IMR-90 (cell line): ENCODE results near the gene P2RX7.

Source experiments
- MAZ ChIP-seq: IDR thresholded peaks from 2 replicates; pipeline ENCODE4 v1.6.1; 2012; ENCODE audit warnings: low read depth, mild to moderate bottlenecking, low read length, improper control_type of control experiment, moderate library complexity, borderline replicate concordance
- NFE2L2 ChIP-seq: fragments of 150-350 bp; IDR thresholded peaks from 2 replicates; pipeline ENCODE4 v1.6.1; 2016; ENCODE audit warnings: low read depth, mild to moderate bottlenecking, low read length
- SMC3 ChIP-seq: fragments of 150-350 bp; IDR thresholded peaks from 2 replicates; pipeline ENCODE4 v1.6.1; 2016; ENCODE audit warnings: low read depth, mild to moderate bottlenecking, antibody characterized with exemption, low read length, moderate library complexity
- TF ChIP-seq, protein P1 (sequence below): conservative IDR thresholded peaks from 2 replicates; pipeline ENCODE4 v1.5.1; 2012; ENCODE audit warnings: mild to moderate bottlenecking, low read depth, low read length, improper control_type of control experiment
- TF ChIP-seq, protein P2 (sequence below): fragments of 150-350 bp; IDR thresholded peaks from 2 replicates; pipeline ENCODE4 v1.6.1; 2017; ENCODE audit warnings: mild to moderate bottlenecking, antibody characterized with exemption, low read length, low read depth
- TF ChIP-seq, protein P3 (sequence below): fragments of 150-350 bp; IDR thresholded peaks from 2 replicates; pipeline ENCODE4 v1.6.1; 2016; ENCODE audit warnings: low read depth, mild to moderate bottlenecking, low read length, moderate library complexity, borderline replicate concordance

DNA sequence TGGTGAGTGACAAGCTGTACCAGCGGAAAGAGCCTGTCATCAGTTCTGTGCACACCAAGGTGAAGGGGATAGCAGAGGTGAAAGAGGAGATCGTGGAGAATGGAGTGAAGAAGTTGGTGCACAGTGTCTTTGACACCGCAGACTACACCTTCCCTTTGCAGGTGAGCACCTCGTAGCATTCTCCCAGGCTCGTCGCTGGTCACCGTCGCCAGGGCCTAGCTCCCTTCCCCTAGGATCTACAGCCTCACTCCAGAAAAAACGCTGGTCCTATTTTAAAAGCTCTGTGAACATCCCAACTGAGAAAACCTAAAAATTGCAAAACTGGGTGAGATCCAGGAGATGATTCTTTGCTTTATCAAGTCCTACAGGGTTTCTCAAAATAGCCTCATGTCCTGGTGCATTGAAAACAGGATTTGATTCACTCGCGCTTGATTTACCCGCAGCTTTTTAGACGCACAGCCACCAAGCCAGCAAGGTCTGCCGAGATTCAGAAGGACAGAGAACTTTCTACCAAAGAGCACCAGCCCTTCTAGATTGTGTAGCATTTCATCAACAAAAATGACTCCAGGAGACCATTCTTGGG is 22.2 kb downstream of the P2RX7 start:
- TF ChIP-seq, protein P1, sequence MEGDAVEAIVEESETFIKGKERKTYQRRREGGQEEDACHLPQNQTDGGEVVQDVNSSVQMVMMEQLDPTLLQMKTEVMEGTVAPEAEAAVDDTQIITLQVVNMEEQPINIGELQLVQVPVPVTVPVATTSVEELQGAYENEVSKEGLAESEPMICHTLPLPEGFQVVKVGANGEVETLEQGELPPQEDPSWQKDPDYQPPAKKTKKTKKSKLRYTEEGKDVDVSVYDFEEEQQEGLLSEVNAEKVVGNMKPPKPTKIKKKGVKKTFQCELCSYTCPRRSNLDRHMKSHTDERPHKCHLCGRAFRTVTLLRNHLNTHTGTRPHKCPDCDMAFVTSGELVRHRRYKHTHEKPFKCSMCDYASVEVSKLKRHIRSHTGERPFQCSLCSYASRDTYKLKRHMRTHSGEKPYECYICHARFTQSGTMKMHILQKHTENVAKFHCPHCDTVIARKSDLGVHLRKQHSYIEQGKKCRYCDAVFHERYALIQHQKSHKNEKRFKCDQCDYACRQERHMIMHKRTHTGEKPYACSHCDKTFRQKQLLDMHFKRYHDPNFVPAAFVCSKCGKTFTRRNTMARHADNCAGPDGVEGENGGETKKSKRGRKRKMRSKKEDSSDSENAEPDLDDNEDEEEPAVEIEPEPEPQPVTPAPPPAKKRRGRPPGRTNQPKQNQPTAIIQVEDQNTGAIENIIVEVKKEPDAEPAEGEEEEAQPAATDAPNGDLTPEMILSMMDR, result no peak
- TF ChIP-seq, protein P2, sequence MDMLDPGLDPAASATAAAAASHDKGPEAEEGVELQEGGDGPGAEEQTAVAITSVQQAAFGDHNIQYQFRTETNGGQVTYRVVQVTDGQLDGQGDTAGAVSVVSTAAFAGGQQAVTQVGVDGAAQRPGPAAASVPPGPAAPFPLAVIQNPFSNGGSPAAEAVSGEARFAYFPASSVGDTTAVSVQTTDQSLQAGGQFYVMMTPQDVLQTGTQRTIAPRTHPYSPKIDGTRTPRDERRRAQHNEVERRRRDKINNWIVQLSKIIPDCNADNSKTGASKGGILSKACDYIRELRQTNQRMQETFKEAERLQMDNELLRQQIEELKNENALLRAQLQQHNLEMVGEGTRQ, result no peak
- TF ChIP-seq SMC3 (no peak), NFE2L2 (no peak), MAZ (no peak)
- TF ChIP-seq, protein P3, sequence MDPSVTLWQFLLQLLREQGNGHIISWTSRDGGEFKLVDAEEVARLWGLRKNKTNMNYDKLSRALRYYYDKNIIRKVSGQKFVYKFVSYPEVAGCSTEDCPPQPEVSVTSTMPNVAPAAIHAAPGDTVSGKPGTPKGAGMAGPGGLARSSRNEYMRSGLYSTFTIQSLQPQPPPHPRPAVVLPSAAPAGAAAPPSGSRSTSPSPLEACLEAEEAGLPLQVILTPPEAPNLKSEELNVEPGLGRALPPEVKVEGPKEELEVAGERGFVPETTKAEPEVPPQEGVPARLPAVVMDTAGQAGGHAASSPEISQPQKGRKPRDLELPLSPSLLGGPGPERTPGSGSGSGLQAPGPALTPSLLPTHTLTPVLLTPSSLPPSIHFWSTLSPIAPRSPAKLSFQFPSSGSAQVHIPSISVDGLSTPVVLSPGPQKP, result no peak
